Psoas muscle (tissue), 8 donors: ENCODE results near the gene CCT5. TPM values are rescaled to one million over a fixed set of nuclear protein-coding genes. Genes with fewer than 3 reads are reported as not detected.
A peak's percentile ranks its signal among the peaks of the same experiment; 100 is the strongest.
"Not testable (repeated sequence)": the region's sequence is repeated elsewhere in the genome, so short reads cannot be mapped to it uniquely, and the experiment has no call there.

Experiments
- ATAC-seq, 4 donors: fragments of 200-7000 bp; cut with Tn5 transposase; one replicate each; pipeline ENCODE4 v1.9.1; 2020; ENCODE audit warnings: moderate library complexity in 3 of 4, mild to moderate bottlenecking in 2 of 4
- DNase-seq, 2 donors: peaks; one replicate each; pipeline ENCODE4 v3.0.0-alpha.2; 2020
- H3K27ac ChIP-seq: fragments of 200-600 bp; one replicate; pipeline ENCODE4 v1.8.0; 2022
- H3K27me3 ChIP-seq, 3 donors: fragments of 200-600 bp in 1 of 3; one replicate each; pipeline versions ENCODE4 v1.6.1 to v1.8.0; 2013 to 2022; ENCODE audit warnings: low read length in 2 of 3, mild to moderate bottlenecking in 2 of 3, moderate library complexity in 1 of 3; ENCODE audit not compliant: insufficient read depth in 3 of 3
- H3K36me3 ChIP-seq, 2 donors: fragments of 200-600 bp in 1 of 2; one replicate each; pipeline versions ENCODE4 v1.6.1 to v1.8.0; 2013 to 2022; ENCODE audit warnings: low read depth in 1 of 2, mild to moderate bottlenecking in 1 of 2, moderate library complexity in 1 of 2; ENCODE audit not compliant: insufficient read depth in 1 of 2
- H3K4me1 ChIP-seq: fragments of 200-600 bp; one replicate; pipeline ENCODE4 v1.8.0; 2022
- H3K4me3 ChIP-seq: fragments of 200-600 bp; one replicate; pipeline ENCODE4 v1.8.0; 2022; ENCODE audit warnings: mild to moderate bottlenecking
- H3K9me3 ChIP-seq: fragments of 200-600 bp; one replicate; pipeline ENCODE4 v1.8.0; 2022
- WGBS, 3 donors: extraction: QIAGEN DNeasy Blood & Tissue Kit; methylation state at CpG; one replicate each; pipeline versions ENCODE4 v1.1.6 to v1.1.7; 2013; 5-methylcytosine and 5-hydroxymethylcytosine counted together
- intact Hi-C, 2 donors: fragments of 100-400 bp; cut with DNase I; formaldehyde crosslinking; loops; one replicate each; pipeline versions ENCODE4 v1.11.0 to v1.14.2; 2022
- polyA plus RNA-seq, 3 donors: library from polyadenylated mRNA; stranded (reverse); fragments of 200-250 nt; gene quantifications; one replicate each; pipeline ENCODE4 v1.2.3, GENCODE V29; 2013
- total RNA-seq, 4 donors: library from RNA; stranded (reverse); fragmentation: NEBNext Ultra II Directional in 2 of 4; extraction: Animal tissue kit (Norgen Biotek cat#: 25700) in 2 of 4; gene quantifications; one replicate each; pipeline versions ENCODE4 v1.2.1 to v1.2.4, GENCODE V29; 2021 to 2023
- TF ChIP-seq, protein P1 (sequence below): fragments of 200-600 bp; IDR thresholded peaks from one replicate; pipeline ENCODE4 v1.8.0; 2022; ENCODE audit warnings: antibody characterized with exemption
- donor health status: healthy with polysubstance abuse.
- donor health status: DM: no; HTN: no; CAD: no; lungs with moderate emphysema.
- donor health status: Bipolar disorder and iron deficiency.
- donor health status: healthy.
- donor health status: DM: yes; HTN: yes; CAD: no.
- donor health status: DM: no; HTN: no; CAD: no.
- donor health status: DM: no; HTN: no; CAD: no.
- donor health status: DM: yes; HTN: yes; CAD: no.

Gene CCT5
- total and polyA plus RNA-seq, 7 donors = 150 to 454 (median 209) TPM

DNA sequence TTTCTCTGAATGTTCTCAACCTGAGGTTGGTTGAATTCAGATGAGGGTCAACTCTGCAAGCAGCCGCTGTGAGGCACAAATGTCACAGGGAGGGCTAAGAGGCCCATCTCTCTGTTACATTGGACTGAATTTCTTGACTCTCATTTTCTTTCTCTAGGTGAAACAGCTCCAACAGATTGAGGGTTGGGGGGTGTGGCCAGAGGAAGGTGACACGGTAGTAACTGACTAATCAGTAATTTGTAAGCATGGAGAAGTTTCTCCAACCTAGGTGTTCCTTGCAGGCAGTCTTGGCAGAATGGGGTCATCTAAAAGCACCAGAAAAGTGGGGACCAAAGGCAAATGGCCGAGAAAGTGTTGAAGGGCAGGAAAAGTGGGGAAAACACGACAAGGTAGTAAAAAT, 16.8 kb downstream of the CCT5 start:
- no peak for DNase-seq
- WGBS, 3 donors = 77 to 81% (median 80%) methylated on average over 4 of the region's 4 CpGs
- TF ChIP-seq, protein P1, sequence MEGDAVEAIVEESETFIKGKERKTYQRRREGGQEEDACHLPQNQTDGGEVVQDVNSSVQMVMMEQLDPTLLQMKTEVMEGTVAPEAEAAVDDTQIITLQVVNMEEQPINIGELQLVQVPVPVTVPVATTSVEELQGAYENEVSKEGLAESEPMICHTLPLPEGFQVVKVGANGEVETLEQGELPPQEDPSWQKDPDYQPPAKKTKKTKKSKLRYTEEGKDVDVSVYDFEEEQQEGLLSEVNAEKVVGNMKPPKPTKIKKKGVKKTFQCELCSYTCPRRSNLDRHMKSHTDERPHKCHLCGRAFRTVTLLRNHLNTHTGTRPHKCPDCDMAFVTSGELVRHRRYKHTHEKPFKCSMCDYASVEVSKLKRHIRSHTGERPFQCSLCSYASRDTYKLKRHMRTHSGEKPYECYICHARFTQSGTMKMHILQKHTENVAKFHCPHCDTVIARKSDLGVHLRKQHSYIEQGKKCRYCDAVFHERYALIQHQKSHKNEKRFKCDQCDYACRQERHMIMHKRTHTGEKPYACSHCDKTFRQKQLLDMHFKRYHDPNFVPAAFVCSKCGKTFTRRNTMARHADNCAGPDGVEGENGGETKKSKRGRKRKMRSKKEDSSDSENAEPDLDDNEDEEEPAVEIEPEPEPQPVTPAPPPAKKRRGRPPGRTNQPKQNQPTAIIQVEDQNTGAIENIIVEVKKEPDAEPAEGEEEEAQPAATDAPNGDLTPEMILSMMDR = no peak

DNA sequence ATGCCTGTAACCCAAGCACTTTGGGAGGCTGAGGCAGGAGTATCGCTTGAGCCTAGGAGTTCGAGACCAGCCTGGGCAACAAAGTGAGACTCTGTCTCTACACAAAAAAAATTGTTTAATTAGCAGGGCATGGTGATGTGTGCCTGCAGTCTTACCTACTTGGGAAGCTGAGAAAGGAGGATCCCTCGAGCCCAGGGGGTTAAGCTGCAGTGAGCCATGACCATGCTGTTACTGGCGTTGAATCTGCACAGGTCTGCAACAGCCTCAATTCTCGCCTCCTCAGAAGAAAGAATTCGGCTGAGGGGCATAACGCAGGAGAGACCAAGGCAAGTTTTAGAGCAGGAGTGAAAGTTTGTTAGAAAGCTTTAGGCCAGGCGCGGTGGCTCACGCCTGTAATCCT, 18.0 kb downstream of the CCT5 start:
- intact Hi-C loops = no loop called here
- TF ChIP-seq, protein P1 = no peak
- 94 to 98% (median 97%) methylated on average over 10 of the region's 10 CpGs for WGBS, 3 donors
- H3K27me3 ChIP-seq = no peaks in the 10 kb centered on the region
- ATAC-seq = no peak
- H3K4me1 ChIP-seq = peaks cover 8% of the 10 kb centered on the region
- H3K36me3 ChIP-seq = peaks cover 0 to 28% of the 10 kb centered on the region in 2 donors
- H3K27ac ChIP-seq = peak overlapping the region; percentile 34
- no peak overlapping the region for H3K4me3 ChIP-seq
- no peaks in the 10 kb centered on the region for H3K9me3 ChIP-seq
- no peak for DNase-seq

More for the DNA sequence above, 16.8 kb downstream of the CCT5 start:
- no peak for ATAC-seq
- H3K27ac ChIP-seq = peak overlapping the region; percentile 65
- H3K4me3 ChIP-seq = no peak overlapping the region
- intact Hi-C loops = no loop called here
- peaks cover 5 to 40% of the 10 kb centered on the region in 2 donors for H3K36me3 ChIP-seq
- H3K4me1 ChIP-seq = peaks cover 8% of the 10 kb centered on the region
- H3K9me3 ChIP-seq = no peaks in the 10 kb centered on the region
- no peaks in the 10 kb centered on the region for H3K27me3 ChIP-seq

DNA sequence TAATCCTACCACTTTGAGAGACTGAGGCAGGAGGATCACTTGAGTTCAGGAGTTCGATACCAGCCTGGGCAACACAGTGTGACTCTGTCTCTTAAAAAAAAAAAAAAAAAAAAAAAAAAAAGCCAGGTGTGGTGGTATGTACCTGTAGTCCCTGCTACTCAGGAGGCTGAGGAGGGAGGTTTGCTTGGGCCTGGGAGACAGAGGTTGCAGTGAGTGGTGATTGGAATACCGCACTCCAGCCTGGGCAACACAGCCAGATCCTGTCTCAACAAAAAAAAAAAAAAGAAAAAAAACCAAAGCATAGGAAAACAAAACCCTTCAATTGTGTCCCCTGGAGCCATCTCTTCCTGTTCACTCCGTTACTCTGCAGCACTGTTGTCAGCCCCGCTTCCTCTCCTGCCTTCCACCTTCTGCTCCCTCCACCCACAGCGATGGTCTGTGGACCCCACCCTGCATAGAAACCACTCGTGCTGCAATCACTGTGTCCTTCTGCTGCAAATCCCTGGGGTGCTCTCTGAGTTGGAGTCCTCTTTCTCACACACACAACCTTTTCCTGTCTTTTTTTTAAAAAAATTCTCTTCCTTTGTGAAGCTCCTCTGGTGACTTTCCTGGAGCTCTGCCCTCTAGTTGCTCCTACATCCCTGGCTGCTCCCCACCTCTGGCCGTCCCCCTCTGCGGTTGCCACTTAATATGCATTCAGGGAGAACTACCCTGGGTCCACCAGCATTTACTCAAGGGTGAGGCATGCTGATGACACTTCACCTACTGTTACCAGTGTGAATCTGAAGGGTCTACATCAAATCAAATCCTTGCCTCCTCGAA, 22.2 kb downstream of the CCT5 start:
- ATAC-seq = no peak
- intact Hi-C loops = no loop called here

GRCh38 chr5:10272875-10273209, 22.8 kb downstream of the CCT5 start:
- DNase-seq, H3K27ac ChIP-seq, ATAC-seq, H3K4me3 ChIP-seq, H3K27me3 ChIP-seq, H3K4me1 ChIP-seq, intact Hi-C loops, H3K9me3 ChIP-seq: not testable (repeated sequence)
- H3K36me3 ChIP-seq = peaks cover 0 to 13% of the 10 kb centered on the region in 2 donors
- WGBS, 3 donors = 62 to 77% (median 72%) methylated on average over 6 of the region's 6 CpGs

More for the DNA sequence above, 22.2 kb downstream of the CCT5 start:
- TF ChIP-seq, protein P1 = no peak
- Histone ChIP-seq H3K36me3 (peaks cover 0 to 7% of the 10 kb centered on the region in 2 donors), H3K9me3 (no peaks in the 10 kb centered on the region), H3K27me3 (no peaks in the 10 kb centered on the region), H3K27ac (no peak overlapping the region), H3K4me3 (no peak overlapping the region), H3K4me1 (peaks cover 2% of the 10 kb centered on the region)
- WGBS, 3 donors = 71 to 81% (median 77%) methylated on average over 9 of the region's 9 CpGs
- no peak for DNase-seq

DNA sequence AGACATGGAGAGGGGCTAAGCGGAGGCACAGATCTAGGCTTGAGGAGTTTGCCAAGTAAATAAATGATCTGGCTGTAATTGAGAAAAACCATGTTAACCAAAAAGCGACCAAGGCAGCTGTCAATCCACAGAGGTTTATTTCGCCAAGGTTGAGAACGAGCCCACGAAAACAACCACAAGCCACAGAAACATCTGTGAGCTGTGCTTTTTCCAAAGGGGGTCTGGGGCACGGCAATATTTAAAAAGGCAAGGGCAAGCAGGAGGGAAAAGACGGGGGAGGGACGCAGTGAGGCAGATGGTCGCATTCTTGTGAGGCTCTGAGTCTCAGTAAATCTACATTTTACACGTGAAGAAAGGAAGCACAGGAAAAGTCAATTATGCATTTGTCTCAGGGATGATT, 25.4 kb downstream of the CCT5 start:
- Histone ChIP-seq H3K27ac (no peak overlapping the region), H3K9me3 (no peaks in the 10 kb centered on the region), H3K4me1 (no peaks in the 10 kb centered on the region), H3K4me3 (no peak overlapping the region), H3K27me3 (no peaks in the 10 kb centered on the region), H3K36me3 (peaks cover 0 to 39% of the 10 kb centered on the region in 2 donors)
- WGBS, 3 donors = 72 to 80% (median 73%) methylated on average over 9 to 10 of the region's 10 CpGs
- intact Hi-C loops = no loop called here
- ATAC-seq (no peak), DNase-seq (no peak)
- TF ChIP-seq, protein P1 = no peak
